Erythroblast (primary cell): Measurements from ENCODE around the gene AVP.
"Not testable (repeated sequence)": the region's sequence is repeated elsewhere in the genome, so short reads cannot be mapped to it uniquely, and the experiment has no call there.

Source experiments
- GATA1 ChIP-seq: IDR thresholded peaks from 2 replicates; pipeline ENCODE4 v1.6.1; 2011; ENCODE audit warnings: low read depth, mild to moderate bottlenecking, control low read depth, low read length, moderate library complexity
- POLR2A ChIP-seq: IDR thresholded peaks from 2 replicates; pipeline ENCODE4 v1.6.1; 2011; ENCODE audit warnings: mild to moderate bottlenecking, low read length

DNA sequence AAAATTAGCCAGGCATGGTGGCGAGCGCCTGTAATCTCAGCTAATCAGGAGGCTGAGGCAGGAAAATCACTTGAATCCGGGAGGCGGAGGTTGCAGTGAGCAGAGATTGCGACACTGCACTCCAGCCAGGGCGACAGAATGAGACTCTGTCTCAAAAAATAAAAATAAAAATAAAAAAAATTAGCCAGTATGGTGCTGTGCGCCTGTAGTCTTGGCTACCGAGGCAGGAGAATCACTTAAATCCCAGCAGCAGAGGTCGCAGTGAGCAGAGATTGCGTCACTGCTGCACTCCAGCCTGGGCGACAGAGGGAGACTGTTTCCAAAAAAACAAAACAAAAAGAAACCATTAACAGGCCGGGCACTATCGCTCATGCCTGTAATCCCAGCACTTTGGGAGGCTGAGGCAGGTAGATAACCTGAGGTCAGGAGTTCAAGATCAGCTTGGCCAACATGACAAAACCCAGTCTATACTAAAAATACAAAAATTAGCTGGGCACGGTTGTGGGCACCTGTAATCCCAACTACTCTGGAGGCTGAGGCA lies 33.4 kb upstream of the AVP start:
- TF ChIP-seq POLR2A, GATA1: not testable (repeated sequence)
